ENCODE results near the gene GPR78. TPM values are rescaled to one million over a fixed set of nuclear protein-coding genes. Genes with fewer than 3 reads are reported as not detected.

The GPR78 gene
- total and polyA plus RNA-seq, 2 donors (not counting 1 experiment from before 2014, with no cell fraction given): 0.20 to 0.33 TPM

GRCh38 chr4:8533274-8533865 lies 46.8 kb upstream of the GPR78 start:
- no peak for DNase-seq (ENCODE audit: low read depth in 2 of 2)
- H3K9ac ChIP-seq (ENCODE audit: insufficient read depth, low read length): no peak overlapping the region
- H3K9me3 ChIP-seq (ENCODE audit: control insufficient read depth, insufficient read depth, low read depth, low read length): no peaks in the 10 kb centered on the region
- H3K4me1 ChIP-seq (ENCODE audit: control insufficient read depth, extremely low read depth, insufficient read depth, low read length): peaks cover 4% of the 10 kb centered on the region
- no peaks in the 10 kb centered on the region for H3K36me3 ChIP-seq (ENCODE audit: control insufficient read depth, insufficient read depth, low read length)
- no peaks in the 10 kb centered on the region for H3K27me3 ChIP-seq (ENCODE audit: control insufficient read depth, insufficient read depth, low read length)
- H3K27ac ChIP-seq (ENCODE audit: insufficient read depth, low read length): no peak overlapping the region
- no peak overlapping the region for H3K4me3 ChIP-seq (replicated peaks in 1 of 4; ENCODE audit: control extremely low read depth in 1 of 4, insufficient read depth in 1 of 4, low read depth in 3 of 4, low read length in 4 of 4)
- TF ChIP-seq EZH2 (IDR thresholded peaks at IDR 0.05; ENCODE audit: low read length, missing control alignments) (no peak), CTCF (conservative IDR thresholded peaks at IDR 0.05 in 1 of 2, IDR thresholded peaks at IDR 0.05 in 1 of 2; ENCODE audit: low read depth in 1 of 2, low read length in 2 of 2) (no peak)
- no peaks in the 10 kb centered on the region for H3K79me2 ChIP-seq (ENCODE audit: control insufficient read depth, insufficient read depth, low read length)
- H2AFZ ChIP-seq (ENCODE audit: low read length): no peak overlapping the region
- H4K20me1 ChIP-seq (ENCODE audit: control insufficient read depth, extremely low read depth, insufficient read depth, low read length): no peaks in the 10 kb centered on the region
- H3K4me2 ChIP-seq (ENCODE audit: extremely low read depth, insufficient read depth, low read length): no peak overlapping the region

GRCh38 chr4:8534129-8534528 lies 46.1 kb upstream of the GPR78 start:
- Histone ChIP-seq H3K27me3 (ENCODE audit: control insufficient read depth, insufficient read depth, low read length) (no peaks in the 10 kb centered on the region), H2AFZ (ENCODE audit: low read length) (no peak overlapping the region), H4K20me1 (ENCODE audit: control insufficient read depth, extremely low read depth, insufficient read depth, low read length) (no peaks in the 10 kb centered on the region), H3K36me3 (ENCODE audit: control insufficient read depth, insufficient read depth, low read length) (no peaks in the 10 kb centered on the region), H3K79me2 (ENCODE audit: control insufficient read depth, insufficient read depth, low read length) (no peaks in the 10 kb centered on the region), H3K4me2 (ENCODE audit: extremely low read depth, insufficient read depth, low read length) (no peak overlapping the region), H3K9ac (ENCODE audit: insufficient read depth, low read length) (no peak overlapping the region), H3K9me3 (ENCODE audit: control insufficient read depth, insufficient read depth, low read depth, low read length) (no peaks in the 10 kb centered on the region), H3K27ac (ENCODE audit: insufficient read depth, low read length) (no peak overlapping the region), H3K4me1 (ENCODE audit: control insufficient read depth, extremely low read depth, insufficient read depth, low read length) (peaks cover 7% of the 10 kb centered on the region), H3K4me3 (replicated peaks in 1 of 4; ENCODE audit: control extremely low read depth in 1 of 4, insufficient read depth in 1 of 4, low read depth in 3 of 4, low read length in 4 of 4) (no peak overlapping the region)
- DNase-seq (ENCODE audit: low read depth in 2 of 2): peak; percentile 15 to 58
- no peak for TF ChIP-seq EZH2 (IDR thresholded peaks at IDR 0.05; ENCODE audit: low read length, missing control alignments)
- no peak for TF ChIP-seq CTCF (conservative IDR thresholded peaks at IDR 0.05 in 1 of 2, IDR thresholded peaks at IDR 0.05 in 1 of 2; ENCODE audit: low read depth in 1 of 2, low read length in 2 of 2)

GRCh38 chr4:8534611-8535010 lies 45.6 kb upstream of the GPR78 start:
- no peak for DNase-seq (ENCODE audit: low read depth in 2 of 2)
- Histone ChIP-seq H3K4me3 (replicated peaks in 1 of 4; ENCODE audit: control extremely low read depth in 1 of 4, insufficient read depth in 1 of 4, low read depth in 3 of 4, low read length in 4 of 4) (no peak overlapping the region), H3K36me3 (ENCODE audit: control insufficient read depth, insufficient read depth, low read length) (no peaks in the 10 kb centered on the region), H3K9ac (ENCODE audit: insufficient read depth, low read length) (no peak overlapping the region), H2AFZ (ENCODE audit: low read length) (no peak overlapping the region), H3K9me3 (ENCODE audit: control insufficient read depth, insufficient read depth, low read depth, low read length) (no peaks in the 10 kb centered on the region), H3K4me1 (ENCODE audit: control insufficient read depth, extremely low read depth, insufficient read depth, low read length) (peaks cover 7% of the 10 kb centered on the region), H3K79me2 (ENCODE audit: control insufficient read depth, insufficient read depth, low read length) (no peaks in the 10 kb centered on the region), H3K4me2 (ENCODE audit: extremely low read depth, insufficient read depth, low read length) (no peak overlapping the region), H4K20me1 (ENCODE audit: control insufficient read depth, extremely low read depth, insufficient read depth, low read length) (no peaks in the 10 kb centered on the region), H3K27ac (ENCODE audit: insufficient read depth, low read length) (no peak overlapping the region), H3K27me3 (ENCODE audit: control insufficient read depth, insufficient read depth, low read length) (no peaks in the 10 kb centered on the region)
- no peak for TF ChIP-seq EZH2 (IDR thresholded peaks at IDR 0.05; ENCODE audit: low read length, missing control alignments)
- TF ChIP-seq CTCF (conservative IDR thresholded peaks at IDR 0.05 in 1 of 2, IDR thresholded peaks at IDR 0.05 in 1 of 2; ENCODE audit: low read depth in 1 of 2, low read length in 2 of 2): no peak

All from fibroblast of lung (primary cell).